CD4-positive, CD25-positive, alpha-beta regulatory T cell (primary cell): Measurements from ENCODE around the gene PGAM1. TPM values are rescaled to one million over a fixed set of nuclear protein-coding genes. Genes with fewer than 3 reads are reported as not detected.

Experiments used
- polyA plus RNA-seq, 4 donors: library from polyadenylated mRNA; unstranded; fragments of 300-500 nt; fragmentation: Illumina TruSeq; gene quantifications; one replicate each; pipeline ENCODE4 v1.2.3, GENCODE V29; 2021
- total RNA-seq: library from RNA; stranded (reverse); gene quantifications from one replicate; pipeline ENCODE4 v1.2.3, GENCODE V29; 2022

Gene PGAM1
- total and polyA plus RNA-seq, 5 donors from 2014 or later: 98.8 to 375 (median 271) TPM

Other genes with a start within 250 kb of the PGAM1 start
- 0.32 TPM for gene SLIT1, start 240.2 kb upstream of the PGAM1 start, total RNA-seq
- gene SLIT1, start 240.2 kb upstream of the PGAM1 start, polyA plus RNA-seq: not detected
- 12.9 TPM for gene ARHGAP19, start 133.6 kb upstream of the PGAM1 start, total RNA-seq
- 10 to 100 TPM in 1 of 4 donors, 1 to 10 TPM in 3; 4.4 to 11.1 (median 6.8) TPM for gene ARHGAP19, start 133.6 kb upstream of the PGAM1 start, polyA plus RNA-seq
- gene FRAT1, start 106.9 kb upstream of the PGAM1 start, total RNA-seq: 28.2 TPM
- gene FRAT1, start 106.9 kb upstream of the PGAM1 start, polyA plus RNA-seq: 1 to 10 TPM; 5.6 to 8.9 (median 6.4) TPM
- 28.0 TPM for gene FRAT2, start 91.5 kb upstream of the PGAM1 start, total RNA-seq
- gene FRAT2, start 91.5 kb upstream of the PGAM1 start, polyA plus RNA-seq: 10 to 100 TPM in 3 of 4 donors, 1 to 10 TPM in 1; 8.8 to 17.2 (median 10.9) TPM
- gene RRP12, start 24.9 kb upstream of the PGAM1 start, total RNA-seq: 82.0 TPM
- 1 to 10 TPM; 5.1 to 9.1 (median 7.3) TPM for gene RRP12, start 24.9 kb upstream of the PGAM1 start, polyA plus RNA-seq
- gene EXOSC1, start 19.8 kb downstream of the PGAM1 start, total RNA-seq: 42.2 TPM
- gene EXOSC1, start 19.8 kb downstream of the PGAM1 start, polyA plus RNA-seq: 100 to 1,000 TPM in 2 of 4 donors, 10 to 100 TPM in 2; 97.5 to 105 (median 101) TPM
- gene ZDHHC16, start 20.0 kb downstream of the PGAM1 start, total RNA-seq: 17.1 TPM
- gene ZDHHC16, start 20.0 kb downstream of the PGAM1 start, polyA plus RNA-seq: 10 to 100 TPM; 25.3 to 36.4 (median 28.5) TPM
- gene MMS19, start 72.2 kb downstream of the PGAM1 start, total RNA-seq: 59.6 TPM
- gene MMS19, start 72.2 kb downstream of the PGAM1 start, polyA plus RNA-seq: 10 to 100 TPM; 26.7 to 44.5 (median 34.8) TPM
- gene UBTD1, start 72.7 kb downstream of the PGAM1 start, total RNA-seq: 1.4 TPM
- 1 to 10 TPM in 3 of 4 donors, under 1 TPM in 1; 0.22 to 2.2 (median 2.0) TPM for gene UBTD1, start 72.7 kb downstream of the PGAM1 start, polyA plus RNA-seq
- not detected for gene ANKRD2, start 146.6 kb downstream of the PGAM1 start, total RNA-seq
- not detected for gene ANKRD2, start 146.6 kb downstream of the PGAM1 start, polyA plus RNA-seq
- gene HOGA1, start 158.2 kb downstream of the PGAM1 start, total RNA-seq: not detected
- not detected for gene HOGA1, start 158.2 kb downstream of the PGAM1 start, polyA plus RNA-seq
- not detected for gene C10orf62, start 163.5 kb downstream of the PGAM1 start, total RNA-seq
- gene C10orf62, start 163.5 kb downstream of the PGAM1 start, polyA plus RNA-seq: not detected
- 0.44 TPM for gene MORN4, start 207.3 kb downstream of the PGAM1 start, total RNA-seq
- 1 to 10 TPM; 1.5 to 3.1 (median 2.2) TPM for gene MORN4, start 207.3 kb downstream of the PGAM1 start, polyA plus RNA-seq
- 28.3 TPM for gene PI4K2A, start 214.5 kb downstream of the PGAM1 start, total RNA-seq
- gene PI4K2A, start 214.5 kb downstream of the PGAM1 start, polyA plus RNA-seq: 10 to 100 TPM in 2 of 4 donors, 1 to 10 TPM in 2; 7.9 to 11.7 (median 9.7) TPM